Neuronal stem cell (in vitro differentiated cells): ENCODE data around the gene TBX1.
"Not testable (repeated sequence)": the region's sequence is repeated elsewhere in the genome, so short reads cannot be mapped to it uniquely, and the experiment has no call there.

ENCODE experiments used
- DNase-seq: peaks from one replicate; pipeline ENCODE4 v3.0.0-alpha.2; 2013; ENCODE audit warnings: low spot score
- H2AFZ ChIP-seq: one replicate; pipeline ENCODE4 v1.6.1; 2013; ENCODE audit warnings: mild to moderate bottlenecking, low read length, inconsistent platforms
- H2AK5ac ChIP-seq: 2 replicates; pipeline ENCODE4 v1.6.1; 2013; ENCODE audit warnings: low read depth, mild to moderate bottlenecking, inconsistent platforms, low read length, moderate library complexity, mixed read lengths
- H2BK120ac ChIP-seq: 2 replicates; pipeline ENCODE4 v1.6.1; 2013; ENCODE audit warnings: low read depth, mild to moderate bottlenecking, inconsistent platforms, low read length, moderate library complexity, mixed read lengths
- H2BK12ac ChIP-seq: one replicate; pipeline ENCODE4 v1.6.1; 2013; ENCODE audit warnings: low read length, inconsistent platforms
- H2BK15ac ChIP-seq: 2 replicates; pipeline ENCODE4 v1.6.1; 2013; ENCODE audit warnings: mild to moderate bottlenecking, low read length, inconsistent platforms, mixed read lengths
- H2BK5ac ChIP-seq: one replicate; pipeline ENCODE4 v1.6.1; 2013; ENCODE audit warnings: inconsistent platforms, mild to moderate bottlenecking, low read length, moderate library complexity
- H3K14ac ChIP-seq: one replicate; pipeline ENCODE4 v1.6.1; 2013; ENCODE audit warnings: low read length, inconsistent platforms
- H3K18ac ChIP-seq: 2 replicates; pipeline ENCODE4 v1.6.1; 2013; ENCODE audit warnings: low read length, inconsistent platforms
- H3K23ac ChIP-seq: 2 replicates; pipeline ENCODE4 v1.6.1; 2013; ENCODE audit warnings: low read depth, mild to moderate bottlenecking, mixed read lengths, low read length, inconsistent platforms; ENCODE audit not compliant: poor library complexity
- H3K27ac ChIP-seq: replicated peaks from 3 replicates; pipeline ENCODE4 v1.5.1; 2013; ENCODE audit warnings: low read length, inconsistent platforms
- H3K27me3 ChIP-seq, 3 experiments: 2 replicates each; pipeline ENCODE4 v1.6.1; 2013; ENCODE audit warnings: low read length in 3 of 3, mild to moderate bottlenecking in 2 of 3, inconsistent platforms in 1 of 3, low read depth in 1 of 3, mixed read lengths in 1 of 3, moderate library complexity in 1 of 3; ENCODE audit not compliant: control insufficient read depth in 3 of 3, insufficient read depth in 3 of 3
- H3K36me3 ChIP-seq, 2 donors: replicated peaks in 1 of 2; 2 replicates each; pipeline ENCODE4 v1.6.1; 2013; ENCODE audit warnings: low read length in 2 of 2; ENCODE audit not compliant: control insufficient read depth in 2 of 2, insufficient read depth in 2 of 2
- H3K4ac ChIP-seq: 2 replicates; pipeline ENCODE4 v1.6.1; 2013; ENCODE audit warnings: inconsistent platforms, mild to moderate bottlenecking, low read length, moderate library complexity
- H3K4me1 ChIP-seq, 2 donors: 1 replicate in 1 of 2; 2 replicates in 1 of 2; pipeline ENCODE4 v1.6.1; 2013; ENCODE audit warnings: low read length in 2 of 2, low read depth in 1 of 2; ENCODE audit not compliant: control insufficient read depth in 2 of 2, insufficient read depth in 1 of 2
- H3K4me2 ChIP-seq: one replicate; pipeline ENCODE4 v1.6.1; 2013; ENCODE audit warnings: mild to moderate bottlenecking, low read length, inconsistent platforms; ENCODE audit not compliant: insufficient read depth, poor library complexity, severe bottlenecking
- H3K4me3 ChIP-seq, 2 donors: 2 replicates each; pipeline ENCODE4 v1.5.1; 2013; ENCODE audit warnings: low read length in 2 of 2, mild to moderate bottlenecking in 2 of 2, inconsistent platforms in 1 of 2, moderate library complexity in 1 of 2
- H3K79me1 ChIP-seq: one replicate; pipeline ENCODE4 v1.6.1; 2013; ENCODE audit warnings: low read depth, mild to moderate bottlenecking, inconsistent platforms, low read length, moderate library complexity
- H3K9ac ChIP-seq: one replicate; pipeline ENCODE4 v1.6.1; 2013; ENCODE audit warnings: mild to moderate bottlenecking, low read depth, low read length, inconsistent platforms; ENCODE audit not compliant: poor library complexity
- H3K9me3 ChIP-seq, 2 donors: replicated peaks in 1 of 2; 2 replicates each; pipeline versions ENCODE3 to v1.6.1; 2013; ENCODE audit warnings: low read length in 2 of 2, mild to moderate bottlenecking in 2 of 2, inconsistent platforms in 1 of 2, low read depth in 1 of 2, mixed read lengths in 1 of 2, moderate library complexity in 1 of 2; ENCODE audit not compliant: control insufficient read depth in 2 of 2, insufficient read depth in 1 of 2
- H4K8ac ChIP-seq: one replicate; pipeline ENCODE4 v1.6.1; 2013; ENCODE audit warnings: low read depth, mild to moderate bottlenecking, inconsistent platforms, low read length, moderate library complexity
- H4K91ac ChIP-seq: one replicate; pipeline ENCODE4 v1.6.1; 2013; ENCODE audit warnings: low read length, low read depth, mild to moderate bottlenecking, inconsistent platforms; ENCODE audit not compliant: poor library complexity
- WGBS, 2 donors: extraction: QIAGEN DNeasy Blood & Tissue Kit; methylation state at CpG; one replicate each; pipeline ENCODE4 v1.1.7; 2013; ENCODE audit warnings: missing lambda C conversion rate in 2 of 2, mixed read lengths in 1 of 2; ENCODE audit not compliant: insufficient read length in 2 of 2, insufficient replicate concordance in 1 of 2; ENCODE audit errors: extremely low coverage in 2 of 2; 5-methylcytosine and 5-hydroxymethylcytosine counted together

The TBX1 gene

GRCh38 chr22:19789828-19790227, 29.2 kb downstream of the TBX1 start:
- H3K4me3 ChIP-seq, result no peak overlapping the region
- H2BK12ac ChIP-seq, result no peak overlapping the region
- H2BK15ac ChIP-seq, result no peak overlapping the region
- H3K14ac ChIP-seq, result no peak overlapping the region
- peaks cover 0 to 3% of the 10 kb centered on the region in 2 donors for H3K36me3 ChIP-seq
- H3K23ac ChIP-seq, result no peak overlapping the region
- H3K4me1 ChIP-seq, result no peaks in the 10 kb centered on the region
- H4K91ac ChIP-seq, result no peak overlapping the region
- H2BK5ac ChIP-seq, result no peak overlapping the region
- no peak overlapping the region for H2BK120ac ChIP-seq
- WGBS, 2 donors, result no CpG with 5 or more reads among the region's 6 CpGs
- no peak overlapping the region for H3K9ac ChIP-seq
- H3K27me3 ChIP-seq, result no peaks in the 10 kb centered on the region
- no peak overlapping the region for H4K8ac ChIP-seq
- peaks cover 1% of the 10 kb centered on the region for H3K79me1 ChIP-seq
- no peak overlapping the region for H3K4ac ChIP-seq
- H3K18ac ChIP-seq, result no peak overlapping the region
- no peak overlapping the region for H2AFZ ChIP-seq
- H2AK5ac ChIP-seq, result no peak overlapping the region
- H3K9me3 ChIP-seq, result peaks cover 0 to 26% of the 10 kb centered on the region in 2 donors
- no peak overlapping the region for H3K4me2 ChIP-seq
- no peak overlapping the region for H3K27ac ChIP-seq
- no peak for DNase-seq

DNA sequence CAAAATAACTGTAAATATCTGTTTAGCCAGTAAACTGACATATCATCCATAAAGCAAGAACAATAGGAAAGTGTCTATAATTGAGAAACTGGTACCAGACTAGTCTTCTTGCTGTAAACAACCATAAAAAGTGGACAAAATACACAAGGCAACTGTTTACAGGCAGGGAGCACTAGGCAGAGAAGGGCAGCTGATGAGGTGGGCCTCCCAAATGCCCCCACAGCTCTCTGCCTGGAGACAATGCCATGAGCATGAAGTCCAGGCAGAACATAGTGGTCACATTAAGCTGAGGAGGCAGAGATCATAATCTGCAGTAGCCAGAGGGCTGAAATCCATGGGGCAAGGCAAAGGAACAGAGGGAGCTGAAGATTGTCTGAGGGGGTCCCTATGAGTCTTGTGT, 30.7 kb downstream of the TBX1 start:
- Histone ChIP-seq H2AK5ac (no peak overlapping the region), H2BK15ac (no peak overlapping the region), H2BK5ac (no peak overlapping the region), H2AFZ (no peak overlapping the region), H2BK120ac (no peak overlapping the region), H3K4ac (no peak overlapping the region), H3K79me1 (peaks cover 1% of the 10 kb centered on the region), H3K23ac (no peak overlapping the region), H3K27me3 (no peaks in the 10 kb centered on the region), H3K36me3 (peaks cover 0 to 3% of the 10 kb centered on the region in 2 donors), H3K27ac (no peak overlapping the region), H3K4me1 (no peaks in the 10 kb centered on the region), H3K9me3 (peaks cover 0 to 26% of the 10 kb centered on the region in 2 donors), H4K8ac (no peak overlapping the region), H3K4me2 (no peak overlapping the region), H2BK12ac (no peak overlapping the region), H3K9ac (no peak overlapping the region), H3K14ac (no peak overlapping the region), H3K4me3 (no peak overlapping the region), H3K18ac (no peak overlapping the region), H4K91ac (no peak overlapping the region)
- DNase-seq, result no peak

DNA sequence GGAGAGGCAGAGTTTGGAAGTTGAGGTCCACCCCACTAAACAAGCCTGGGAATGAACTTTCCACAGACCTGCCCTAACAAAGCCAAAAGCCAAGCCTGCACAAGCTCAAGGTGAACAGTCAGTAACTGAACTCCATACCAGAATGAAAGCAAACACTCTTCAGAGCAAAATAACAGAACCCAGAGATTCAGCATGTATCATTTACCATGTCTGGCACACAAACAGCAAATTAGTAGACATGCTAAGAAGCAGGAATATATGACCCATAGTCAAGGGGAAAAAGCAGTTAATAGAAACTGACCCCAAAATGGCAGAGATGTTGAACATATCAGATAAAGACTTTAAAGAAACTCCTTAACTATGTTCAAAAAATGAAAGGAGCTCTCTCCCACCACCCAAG, 31.3 kb downstream of the TBX1 start:
- Histone ChIP-seq H2BK15ac (no peak overlapping the region), H3K4me2 (no peak overlapping the region), H3K9ac (no peak overlapping the region), H2AK5ac (no peak overlapping the region), H3K79me1 (peaks cover 1% of the 10 kb centered on the region), H3K23ac (no peak overlapping the region), H3K27ac (no peak overlapping the region), H3K4me1 (peaks cover 0 to 1% of the 10 kb centered on the region in 2 donors), H3K14ac (no peak overlapping the region), H2BK120ac (no peak overlapping the region), H3K4me3 (no peak overlapping the region), H2BK12ac (no peak overlapping the region), H3K27me3 (no peaks in the 10 kb centered on the region), H2BK5ac (no peak overlapping the region), H3K4ac (no peak overlapping the region), H4K8ac (no peak overlapping the region), H4K91ac (no peak overlapping the region), H3K9me3 (peaks cover 0 to 26% of the 10 kb centered on the region in 2 donors), H3K18ac (no peak overlapping the region), H2AFZ (no peak overlapping the region), H3K36me3 (peaks cover 0 to 3% of the 10 kb centered on the region in 2 donors)
- no peak for DNase-seq

- H3K4me2 ChIP-seq, H2AK5ac ChIP-seq, H2BK12ac ChIP-seq, H4K8ac ChIP-seq, H3K36me3 ChIP-seq, H3K4ac ChIP-seq, H3K9ac ChIP-seq, H3K14ac ChIP-seq, H2AFZ ChIP-seq, H3K18ac ChIP-seq, H3K4me1 ChIP-seq, H3K4me3 ChIP-seq, H2BK15ac ChIP-seq, H3K23ac ChIP-seq, H3K27ac ChIP-seq, H2BK5ac ChIP-seq, H4K91ac ChIP-seq, H2BK120ac ChIP-seq, DNase-seq, H3K79me1 ChIP-seq, H3K27me3 ChIP-seq: not testable (repeated sequence)
- peaks cover 0 to 26% of the 10 kb centered on the region in 2 donors for H3K9me3 ChIP-seq
- WGBS, 2 donors, result no CpG with 5 or more reads among the region's 13 CpGs
Observed at GRCh38 chr22:19792383-19792896, 31.9 kb downstream of the TBX1 start.
